HG03064 (cell line): Measurements from ENCODE around the gene NDUFA8.
"Not testable (repeated sequence)": the region's sequence is repeated elsewhere in the genome, so short reads cannot be mapped to it uniquely, and the experiment has no call there.

Source experiments
- ATAC-seq: cut with Tn5 transposase; IDR thresholded peaks from one replicate; pipeline ENCODE4 v1.9.1; 2021; ENCODE audit warnings: low read depth; ENCODE audit not compliant: unreplicated experiment

Gene NDUFA8

DNA sequence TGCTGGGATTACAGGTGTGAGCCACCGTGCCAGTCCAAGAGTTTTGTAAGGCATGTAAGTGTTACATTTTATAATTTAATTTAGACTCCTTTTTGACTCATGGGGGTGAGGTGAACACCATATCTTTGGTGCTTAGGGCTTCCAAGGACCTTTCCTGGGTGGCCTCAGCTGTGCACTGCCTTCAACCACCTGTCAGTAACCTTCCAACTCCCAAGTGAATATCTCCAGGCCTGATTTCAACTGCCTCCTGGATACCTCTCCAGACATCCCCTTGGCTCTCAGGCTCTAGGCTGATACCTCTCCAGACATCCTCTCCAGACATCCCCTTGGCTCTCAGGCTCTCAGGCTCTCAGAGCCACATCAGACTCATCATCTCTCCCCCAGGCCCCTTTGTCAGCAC, 35.5 kb downstream of the NDUFA8 start:
- ATAC-seq: no peak

DNA sequence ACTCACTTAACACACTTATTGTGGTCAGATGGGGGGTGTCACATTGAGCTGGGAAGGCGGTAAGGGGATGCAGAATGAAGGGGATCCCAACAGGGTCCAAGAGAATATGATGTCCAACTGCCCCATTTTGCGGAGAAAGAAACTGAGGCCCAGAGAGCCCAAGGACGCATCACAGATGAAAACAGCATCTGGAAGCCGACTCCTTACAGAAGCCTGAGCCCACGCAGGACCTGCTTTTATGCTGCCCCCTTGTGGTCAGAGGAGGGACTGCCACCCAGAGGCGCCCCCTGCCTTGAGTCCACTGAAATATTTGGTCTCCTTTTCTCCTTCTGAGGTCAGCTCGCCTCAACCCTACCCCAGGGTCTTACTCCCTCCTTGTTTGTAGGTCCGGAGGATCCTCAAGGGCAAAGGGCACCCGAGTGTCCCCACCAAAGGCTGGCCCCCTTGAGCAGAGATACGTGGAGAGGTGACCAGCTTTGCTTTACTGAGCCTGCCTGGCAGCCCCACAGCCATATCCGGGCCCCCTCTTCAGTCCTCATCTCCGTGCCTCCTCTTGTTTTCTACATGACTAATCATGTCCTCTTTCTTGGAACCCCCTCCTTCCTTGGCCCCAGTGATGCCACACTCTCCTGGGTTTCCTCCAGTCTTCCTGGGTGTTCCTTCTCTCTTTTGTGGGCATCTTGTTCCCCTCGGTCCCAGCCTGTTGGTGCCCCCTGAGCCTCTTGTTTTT, 36.5 kb downstream of the NDUFA8 start:
- ATAC-seq: no peak

DNA sequence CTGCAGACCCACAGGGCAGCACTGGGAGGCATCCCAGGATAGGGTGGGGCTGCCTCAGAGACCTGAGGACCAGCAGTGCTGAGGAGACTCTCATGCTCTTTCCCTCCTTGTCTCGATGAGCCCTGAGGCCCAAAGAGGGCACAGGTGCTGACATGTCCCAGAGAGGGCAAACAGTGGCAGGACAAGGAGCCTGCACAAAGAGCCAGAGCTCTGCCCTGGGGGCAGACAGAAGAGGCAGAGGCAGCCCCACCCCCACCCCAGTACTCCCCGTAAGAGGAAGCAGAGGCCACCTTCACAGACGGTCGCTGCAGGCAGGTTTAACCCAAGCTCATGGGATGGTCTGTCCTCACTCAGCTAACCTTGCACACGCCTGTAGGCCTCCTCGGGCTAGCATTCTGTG, 37.1 kb downstream of the NDUFA8 start:
- ATAC-seq: no peak

DNA sequence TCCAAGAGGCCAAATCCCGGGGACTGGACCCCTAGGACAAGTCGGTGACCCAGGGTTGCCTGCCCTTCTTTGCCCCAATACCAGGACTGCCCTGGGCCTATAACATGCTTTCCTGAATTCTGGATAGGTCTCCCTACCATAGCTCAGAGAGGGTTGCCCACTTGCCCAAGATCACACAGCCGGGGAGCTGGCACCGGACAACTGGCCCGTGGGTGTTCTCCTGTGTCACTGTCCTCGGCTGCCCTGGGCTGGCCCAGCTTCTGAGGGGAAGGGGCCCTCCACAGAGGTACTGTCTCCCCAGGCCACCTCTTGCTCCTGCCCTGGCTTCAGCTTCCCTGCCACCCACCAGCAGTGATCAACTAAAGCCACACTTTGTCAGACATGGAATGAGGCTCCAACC, 37.6 kb downstream of the NDUFA8 start:
- no peak for ATAC-seq

DNA sequence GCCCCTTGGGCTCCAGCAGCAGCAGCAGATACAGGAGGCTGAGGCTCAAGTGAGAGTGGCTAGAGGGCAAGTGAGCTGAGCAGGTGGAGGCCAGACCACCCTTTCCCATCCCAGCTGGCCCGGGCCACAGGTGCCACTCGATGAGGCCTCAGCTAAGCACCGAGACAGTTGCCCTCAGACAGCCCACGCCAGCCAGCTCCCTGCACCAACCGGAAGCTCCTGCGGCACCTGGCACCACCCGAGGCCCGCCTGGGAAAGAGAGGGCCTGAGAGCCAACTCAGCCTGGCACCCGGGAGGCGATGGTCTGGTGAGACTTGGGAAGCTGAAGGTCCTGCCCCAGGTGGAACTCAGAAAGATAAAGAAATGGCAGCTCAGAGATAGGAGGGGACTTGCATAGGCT, 38.2 kb downstream of the NDUFA8 start:
- ATAC-seq: no peak

DNA sequence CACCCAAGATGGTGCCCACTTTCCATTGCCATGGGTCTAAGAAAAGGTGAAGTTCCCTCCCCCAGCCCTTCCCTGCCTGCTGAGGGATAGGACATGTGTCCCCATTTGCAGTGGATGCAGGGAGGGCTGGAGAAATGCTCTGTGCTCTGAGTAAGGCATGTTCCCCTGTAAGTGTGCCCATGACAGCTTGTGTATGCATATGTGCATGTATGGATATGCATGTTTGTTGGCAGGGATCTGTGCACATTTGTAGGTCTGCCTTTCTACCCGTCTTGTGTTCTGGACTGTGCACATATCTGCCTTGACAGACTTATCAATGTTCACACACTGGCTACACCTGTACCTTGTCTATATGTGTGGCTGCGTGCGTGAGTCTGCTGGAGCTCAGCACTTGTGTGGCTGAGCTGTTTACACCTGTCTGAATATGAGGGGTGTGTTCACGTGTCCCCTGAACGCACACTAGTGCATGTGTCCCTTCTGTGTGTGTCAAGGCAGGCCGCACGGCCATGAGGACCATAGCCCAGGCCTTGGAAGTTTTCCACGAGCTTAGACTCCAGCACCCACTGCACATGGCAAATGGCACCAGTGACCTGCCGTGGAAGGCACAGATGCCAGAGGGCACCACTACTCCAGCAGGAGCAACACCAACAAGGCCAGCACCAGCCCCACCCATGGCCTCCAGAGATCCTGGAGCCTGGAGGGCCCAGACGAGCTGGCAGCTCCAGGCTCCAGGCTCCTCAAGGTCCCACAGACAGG, 39.1 kb downstream of the NDUFA8 start:
- no peak for ATAC-seq

DNA sequence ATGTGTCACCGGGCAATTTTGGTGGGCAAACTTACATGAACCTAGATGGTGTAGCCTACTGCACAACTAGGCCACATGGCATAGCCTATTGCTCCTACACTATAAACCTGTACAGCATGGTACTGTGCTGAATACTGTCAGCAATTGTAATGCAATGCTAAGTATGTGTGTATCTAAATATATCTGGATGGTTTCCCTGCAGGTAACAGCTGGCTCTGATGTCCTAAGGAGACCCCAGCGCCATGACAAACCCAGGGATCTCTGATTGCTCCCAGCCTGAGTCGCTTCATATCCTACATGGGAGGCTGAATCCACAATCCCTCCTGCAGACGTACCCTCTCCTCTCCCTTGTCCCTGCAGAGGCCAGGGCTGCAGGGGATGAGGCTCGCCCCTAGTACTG, 39.9 kb downstream of the NDUFA8 start:
- no peak for ATAC-seq

DNA sequence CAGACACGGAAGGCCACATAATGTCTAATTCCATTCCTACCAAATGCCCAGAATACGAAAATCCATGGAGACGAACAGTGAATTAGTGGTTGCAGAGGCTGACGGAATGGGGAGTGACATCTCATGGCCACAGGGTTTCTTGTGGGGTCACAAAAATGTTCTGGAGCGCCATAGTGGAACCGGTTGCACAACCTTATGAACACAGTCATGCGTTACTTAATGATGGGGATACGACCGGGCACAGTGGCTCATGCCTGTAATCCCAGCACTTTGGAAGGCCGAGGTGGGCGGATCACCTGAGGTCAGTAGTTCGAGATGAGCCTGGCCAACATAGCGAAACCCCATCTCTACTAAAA, 40.4 kb downstream of the NDUFA8 start:
- ATAC-seq: no peak

DNA sequence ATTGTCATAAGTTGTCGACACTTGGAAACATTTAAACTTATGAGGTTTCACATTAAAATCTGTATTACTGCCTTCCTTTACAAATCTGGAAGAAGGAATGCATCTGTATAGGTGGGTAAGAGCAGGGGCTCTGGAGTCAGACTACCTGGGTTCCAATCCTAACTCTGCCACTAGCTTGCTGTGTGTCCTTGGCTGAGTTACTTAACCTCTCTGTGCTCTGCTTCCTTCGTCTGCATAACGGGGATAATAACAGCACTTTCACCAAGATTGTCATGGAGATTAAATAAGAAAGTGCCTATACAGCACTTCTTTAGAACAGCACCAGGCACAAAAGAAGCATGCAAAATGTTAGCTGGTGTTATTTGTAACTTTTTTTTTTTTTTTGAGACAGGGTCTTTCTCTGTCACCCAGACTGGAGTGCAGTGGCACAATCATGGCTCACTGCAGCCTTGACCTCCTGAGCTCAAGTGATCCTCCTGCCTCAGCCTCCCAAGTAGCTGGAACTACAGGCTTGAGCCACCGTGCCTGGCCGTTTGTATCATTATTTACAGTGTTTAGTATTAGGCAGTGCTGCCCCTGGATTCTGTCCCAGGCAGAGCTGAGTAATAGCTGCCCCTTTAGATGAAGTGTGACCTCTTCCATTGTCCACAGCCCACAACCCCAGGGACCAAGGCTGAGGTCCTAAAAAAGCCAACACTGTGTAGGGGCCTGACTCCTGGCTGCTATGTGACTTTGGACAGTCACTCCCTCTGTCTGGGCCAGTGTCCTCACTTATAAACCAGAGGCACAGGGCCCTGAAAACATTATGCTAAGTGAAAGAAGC, 41.0 kb downstream of the NDUFA8 start:
- no peak for ATAC-seq

DNA sequence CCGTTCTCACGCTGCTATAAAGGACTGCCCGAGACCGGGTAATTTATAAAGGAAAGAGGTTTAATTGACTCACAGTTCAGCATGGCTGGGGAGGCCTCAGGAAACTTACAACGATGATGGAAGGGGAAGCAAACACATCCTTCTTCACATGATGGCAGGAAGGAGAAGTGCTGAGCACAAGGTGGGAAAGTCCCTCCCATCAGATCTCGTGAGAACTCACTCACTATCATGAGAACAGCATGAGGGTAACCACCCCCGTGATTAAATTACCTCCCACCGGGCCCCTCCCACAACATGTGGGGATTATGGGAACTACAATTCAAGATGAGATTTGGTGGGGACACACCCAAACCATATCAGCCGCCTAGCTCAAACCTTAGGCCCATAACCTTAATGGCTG, 42.3 kb downstream of the NDUFA8 start:
- not testable (repeated sequence) for ATAC-seq

DNA sequence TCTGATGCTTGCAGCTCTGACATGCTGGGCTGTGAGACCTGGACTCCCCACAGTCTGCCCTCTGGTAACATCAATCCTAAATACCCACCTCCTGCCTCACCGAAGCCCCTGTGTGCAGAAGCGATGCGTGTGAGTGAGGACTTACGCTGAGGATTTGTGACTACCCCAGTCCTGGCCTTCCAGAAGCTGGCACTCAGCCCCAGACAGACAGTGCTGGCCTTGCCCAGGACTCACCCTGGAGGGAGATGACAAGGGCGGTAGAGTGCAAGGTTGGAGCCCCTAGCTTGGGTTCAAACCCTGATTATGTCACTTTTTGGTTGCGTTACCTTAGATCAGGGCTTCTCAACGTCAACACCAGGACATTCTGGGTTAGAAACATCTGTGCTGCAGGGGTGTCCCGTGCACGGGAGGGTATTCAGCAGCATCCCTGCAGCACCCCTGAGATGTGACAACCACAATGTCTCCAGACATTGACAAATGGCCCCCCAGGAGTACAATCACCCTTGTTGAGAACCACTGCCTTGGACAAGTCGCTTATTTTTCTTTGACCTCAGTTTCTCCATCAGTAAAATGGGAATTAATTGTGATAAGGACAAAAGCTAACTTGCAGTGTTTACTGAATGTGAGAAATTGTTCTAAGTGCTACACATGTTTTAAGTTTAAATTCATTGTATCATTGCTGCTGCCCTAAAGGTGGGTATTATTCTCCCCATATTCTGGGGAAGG, 43.0 kb downstream of the NDUFA8 start:
- ATAC-seq: no peak

DNA sequence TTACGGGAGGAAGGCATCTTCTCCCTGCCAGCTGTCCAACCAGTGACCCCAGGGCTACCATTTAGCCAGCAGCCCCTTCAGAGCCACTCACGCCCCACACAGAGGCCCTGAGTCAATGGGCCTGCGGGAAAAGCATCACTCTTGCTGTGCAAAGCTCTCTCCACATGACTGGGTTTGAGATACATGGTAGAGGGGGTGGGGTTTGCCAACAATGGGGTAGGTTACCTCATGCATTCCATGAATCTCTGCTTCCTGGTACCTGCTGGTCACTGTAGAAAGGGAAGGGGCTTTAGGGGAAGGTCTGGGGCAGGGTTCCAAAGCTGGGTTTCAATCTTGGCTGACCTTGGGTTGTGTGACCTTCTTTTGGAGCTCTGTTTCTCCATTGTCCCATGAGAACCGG, 43.5 kb downstream of the NDUFA8 start:
- ATAC-seq: no peak

DNA sequence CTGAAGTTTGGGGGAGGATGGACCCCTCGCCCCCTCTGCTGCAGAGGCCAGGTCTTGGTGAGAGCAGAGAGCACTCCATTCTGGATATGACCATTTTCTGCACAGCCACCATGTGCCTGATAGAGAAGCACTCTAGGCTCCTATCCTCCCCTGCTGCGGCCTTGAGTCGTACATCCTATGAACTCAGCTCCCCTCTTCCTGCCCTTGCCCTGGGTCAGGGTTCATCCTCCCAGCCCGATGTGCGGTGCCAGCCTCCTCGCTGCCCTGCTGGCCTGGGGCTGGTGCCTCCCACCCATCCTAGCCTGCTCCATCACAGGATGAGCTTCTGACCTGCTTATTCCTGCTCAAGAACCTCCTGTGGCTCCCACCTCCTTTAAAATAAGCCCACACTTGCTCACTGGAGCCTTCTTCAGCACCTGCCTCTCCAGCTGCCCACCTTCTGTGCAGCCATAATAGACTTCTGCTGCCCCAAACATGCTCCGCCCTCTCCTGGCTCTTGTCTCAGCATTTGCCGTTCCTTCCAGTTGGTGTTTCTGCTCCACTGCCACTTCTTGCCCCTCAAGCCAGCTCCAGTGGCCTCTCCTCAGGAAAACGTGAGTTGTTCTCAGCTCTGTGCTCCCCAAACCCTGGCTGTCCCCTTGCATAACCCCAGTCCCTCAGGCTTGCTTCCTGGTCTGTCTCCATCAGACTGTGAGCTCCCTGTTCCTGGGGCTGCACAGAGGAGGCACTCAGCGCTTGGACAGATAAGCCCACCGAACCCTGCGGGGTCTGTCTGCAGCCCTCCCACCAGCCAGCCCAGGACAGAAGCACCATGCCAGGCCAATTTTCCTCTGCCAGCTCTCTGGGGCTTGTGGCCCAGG, 44.2 kb downstream of the NDUFA8 start:
- ATAC-seq: no peak

DNA sequence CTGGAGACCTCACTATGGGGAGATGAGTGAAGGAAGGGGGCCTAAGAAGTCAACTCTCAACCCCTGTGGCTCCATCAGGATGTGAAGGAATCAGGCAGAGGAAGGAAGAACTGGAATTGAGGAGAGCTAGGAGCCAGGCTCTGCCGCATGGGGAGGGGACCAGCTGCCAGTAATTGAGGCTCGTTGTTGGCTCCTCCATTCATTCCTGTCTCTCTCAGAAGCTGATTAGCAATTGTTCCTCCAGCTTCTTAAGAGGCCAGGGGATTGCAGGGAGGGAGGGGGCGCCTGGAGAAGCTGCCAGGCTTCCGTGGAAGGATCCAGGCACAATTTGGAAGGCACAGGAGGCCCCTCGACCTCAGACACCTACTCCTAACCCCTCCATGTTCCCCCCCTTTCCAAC, 46.0 kb downstream of the NDUFA8 start:
- ATAC-seq: no peak

DNA sequence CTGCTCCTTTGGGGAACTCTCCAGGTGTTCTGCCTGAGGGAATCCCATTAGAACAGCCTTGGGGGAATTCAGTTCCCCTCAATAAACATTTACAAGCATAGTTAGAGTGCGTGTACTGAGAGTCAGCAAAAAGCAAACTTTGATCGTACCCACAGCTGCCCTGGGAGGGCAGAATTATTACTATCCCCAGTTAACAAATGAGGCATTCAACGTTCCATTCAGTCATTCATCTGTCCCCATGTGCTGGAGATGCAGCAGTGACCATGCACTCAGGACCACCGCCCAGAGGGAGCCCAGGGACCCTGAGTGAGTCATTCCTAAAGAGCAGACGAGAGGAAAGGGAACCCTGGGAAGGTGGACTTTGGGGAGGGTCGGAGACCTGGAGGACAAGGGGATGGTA, 47.3 kb downstream of the NDUFA8 start:
- ATAC-seq: no peak

DNA sequence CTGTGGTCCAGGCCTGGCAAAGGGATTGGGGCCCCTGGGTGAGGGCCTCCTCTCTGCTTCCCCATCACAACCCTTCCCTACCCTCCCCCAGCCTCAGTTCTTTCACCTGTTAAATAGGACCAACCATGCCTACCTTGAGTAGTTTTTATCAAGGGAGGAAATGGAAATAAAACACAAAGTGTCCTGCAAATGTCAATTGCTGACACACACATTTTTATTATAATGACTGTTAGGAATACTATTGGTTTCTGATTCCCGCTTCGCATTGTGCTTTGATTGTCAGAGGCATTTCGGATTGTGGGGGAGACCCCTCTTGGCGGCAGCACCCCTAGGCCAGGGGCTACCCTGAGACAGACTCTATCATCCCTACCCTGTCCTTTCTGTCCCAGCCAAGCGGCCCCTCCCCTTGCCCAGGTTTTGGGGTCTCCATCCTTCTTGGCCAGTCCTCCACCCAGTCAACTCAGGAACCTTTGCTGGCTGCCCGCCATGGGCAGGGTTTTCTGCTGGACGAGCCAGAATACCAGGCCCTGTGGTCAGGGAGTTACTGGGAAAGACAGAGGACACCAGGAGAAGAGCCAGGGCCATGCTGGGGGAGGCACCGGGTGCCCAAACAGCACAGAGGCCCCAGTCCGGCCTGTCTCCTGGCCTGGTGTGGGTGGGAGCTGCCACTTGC, 48.0 kb downstream of the NDUFA8 start:
- ATAC-seq: no peak

DNA sequence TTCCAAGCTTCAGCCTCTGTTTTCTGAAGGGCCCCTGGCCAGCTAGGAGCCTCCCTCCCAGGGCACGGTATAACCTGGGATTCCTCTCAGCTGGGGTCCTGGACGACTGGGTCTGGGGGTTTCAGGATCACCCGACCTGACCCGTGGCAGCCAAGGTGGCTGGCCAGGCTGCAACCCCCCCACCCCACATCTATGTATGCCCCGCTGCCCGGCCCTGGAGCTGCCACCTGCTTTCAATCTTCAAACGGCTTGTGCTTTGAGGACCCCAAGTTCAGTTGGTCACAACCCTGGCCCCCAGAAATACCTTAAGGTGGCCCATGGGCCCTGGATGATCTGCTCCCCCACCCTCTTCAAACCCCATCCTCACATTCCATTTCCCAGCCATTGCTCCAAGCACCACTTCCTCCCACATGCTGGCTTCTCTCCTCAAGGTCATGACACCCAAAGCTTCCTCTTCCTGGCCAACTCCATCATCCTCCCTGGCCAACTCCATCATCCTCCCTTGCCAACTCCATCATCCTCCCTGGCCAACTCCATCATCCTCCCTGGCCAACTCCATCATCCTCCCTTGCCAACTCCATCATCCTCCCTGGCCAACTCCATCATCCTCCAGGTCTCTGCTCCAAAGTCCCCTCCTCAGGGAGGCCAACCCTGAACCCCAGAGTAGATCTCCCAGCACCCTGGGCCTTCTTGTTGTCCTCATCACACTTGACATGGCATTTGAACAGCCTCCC, 49.3 kb downstream of the NDUFA8 start:
- ATAC-seq: no peak

DNA sequence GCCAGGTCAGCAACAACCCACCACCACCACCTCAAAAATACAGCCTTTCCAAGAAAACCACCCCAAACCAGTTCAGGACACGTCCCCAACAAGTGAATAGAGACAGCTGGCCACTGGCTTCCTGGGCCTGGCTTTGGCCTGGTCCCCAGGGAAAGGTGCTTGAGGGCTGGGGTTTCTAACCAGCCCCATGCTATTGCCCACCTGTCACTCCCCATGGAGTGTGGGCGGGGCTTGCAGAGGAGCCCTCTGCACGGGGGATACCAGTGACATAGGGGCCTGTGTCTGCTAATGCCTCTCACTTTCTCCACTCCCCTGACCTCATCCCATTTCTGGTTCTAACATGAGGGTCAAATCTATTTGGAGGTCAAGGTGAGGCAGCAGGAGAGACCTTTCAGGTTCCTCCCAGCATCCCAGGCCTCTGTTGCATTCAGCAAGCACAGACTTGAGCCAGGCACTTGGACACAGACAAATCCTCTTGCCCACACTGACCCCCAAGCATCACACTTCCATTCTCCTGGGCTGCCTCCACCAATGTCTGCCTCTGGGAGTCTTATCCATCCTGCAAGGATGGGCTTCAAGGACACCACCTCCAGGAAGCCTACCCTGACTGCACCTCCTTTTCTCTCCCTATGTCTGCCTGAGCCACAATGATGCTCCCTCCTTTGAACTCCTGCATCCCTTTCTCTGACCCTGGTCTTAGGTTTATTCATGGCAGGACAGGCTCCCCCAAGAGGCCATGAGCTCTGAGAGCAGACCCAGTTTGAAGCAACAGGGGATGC, 50.4 kb downstream of the NDUFA8 start:
- ATAC-seq: no peak
